ENCODE results near the gene DIDO1.
A peak's percentile ranks its signal among the peaks of the same experiment; 100 is the strongest.

DIDO1 gene

DNA sequence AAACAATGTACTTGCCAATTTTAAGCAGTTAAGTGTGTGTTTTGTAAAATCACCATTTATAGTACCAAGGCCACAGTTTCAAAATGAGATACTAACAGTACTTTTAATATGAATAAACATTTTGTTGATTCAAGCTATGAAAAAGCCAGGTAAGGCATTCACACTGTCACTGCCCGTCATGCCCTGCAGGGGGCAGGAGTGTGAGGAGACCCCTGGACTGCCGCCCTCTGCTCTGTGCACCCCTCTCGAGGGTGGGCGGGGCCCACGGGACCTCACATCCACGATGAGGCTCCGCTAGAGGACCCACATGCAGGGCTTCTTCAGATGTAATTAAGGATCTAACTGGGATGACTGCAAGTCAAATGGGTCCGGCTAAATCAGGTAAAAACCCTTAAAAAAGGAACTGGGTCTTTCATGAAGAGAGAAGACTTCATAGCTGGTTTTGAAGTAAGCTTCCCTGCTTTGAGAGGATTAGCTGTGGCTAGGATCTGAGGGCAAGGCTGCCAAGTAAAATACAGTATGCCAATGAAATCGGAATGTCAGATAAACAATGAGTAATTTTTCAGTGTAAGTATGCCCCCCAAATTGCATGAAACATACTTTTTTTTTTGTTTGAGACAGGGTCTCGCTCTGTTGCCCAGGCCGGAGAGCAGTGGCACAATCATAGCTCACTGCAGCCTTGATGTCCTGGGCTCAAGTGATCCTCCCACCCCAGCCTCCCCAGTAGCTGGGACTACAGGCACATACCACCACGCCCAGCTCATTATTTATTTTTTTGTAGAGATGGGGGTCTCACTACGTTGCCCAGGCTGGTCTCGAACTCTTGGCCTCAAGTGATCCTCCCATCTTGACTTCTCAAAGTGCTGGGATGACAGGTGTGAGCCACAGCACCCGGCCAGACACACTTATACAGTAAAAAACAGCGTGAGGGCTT lies 18.7 kb downstream of the DIDO1 start:
- no peak for DNase-seq

DNA sequence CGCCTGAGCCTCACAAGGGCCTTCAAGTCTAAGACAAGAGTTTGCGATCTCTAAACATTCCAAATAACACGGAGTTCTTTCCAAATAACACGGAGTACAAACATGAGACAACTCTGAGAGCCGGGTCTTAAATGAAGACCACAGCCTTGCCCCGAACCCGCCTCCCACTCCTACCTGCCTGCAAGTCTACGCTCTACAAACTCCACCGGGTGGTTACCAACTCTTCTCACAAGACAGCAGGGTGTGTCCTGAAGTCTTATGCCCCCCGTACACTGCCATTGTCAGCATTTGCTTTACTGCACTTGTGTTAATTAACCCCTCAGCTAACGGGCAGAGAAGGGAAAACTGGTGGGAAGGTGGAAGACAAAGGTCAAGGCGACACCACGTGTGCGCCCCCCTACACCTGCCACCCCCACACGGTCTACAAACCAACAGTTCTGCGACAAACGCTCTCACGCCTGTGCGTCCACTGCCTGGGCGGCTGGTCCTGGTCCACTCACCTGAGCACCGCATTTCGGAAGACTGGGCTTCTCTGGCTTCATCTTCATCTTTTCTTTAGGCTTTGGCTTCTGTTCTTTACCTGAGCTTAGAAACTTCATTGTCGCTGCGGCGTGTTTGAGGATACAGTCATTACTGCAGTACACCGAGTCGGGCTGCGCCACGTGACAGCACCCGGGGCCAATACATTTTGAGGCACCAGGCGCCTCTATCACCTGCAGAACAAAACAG lies 19.5 kb downstream of the DIDO1 start:
- DNase-seq: no peak

DNA sequence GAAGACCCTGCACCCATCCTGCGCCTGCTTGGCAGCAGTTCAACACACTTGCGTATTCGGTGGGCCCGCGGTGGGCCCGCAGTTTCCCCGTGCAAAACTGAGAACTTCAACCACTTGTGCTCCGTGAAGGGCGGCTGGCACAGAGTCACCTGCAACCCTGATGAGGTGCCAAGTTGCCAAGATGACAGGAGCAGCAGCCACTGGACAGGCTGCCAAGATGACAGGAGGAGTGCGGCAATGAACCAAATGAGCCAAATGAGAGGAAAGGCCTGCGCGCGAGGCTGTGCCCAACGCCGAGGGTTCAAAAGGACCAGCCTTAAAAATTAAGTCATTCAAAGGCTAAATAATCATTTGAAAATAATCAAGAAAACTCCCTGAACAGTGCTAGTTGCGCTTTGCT lies 20.1 kb downstream of the DIDO1 start:
- DNase-seq: no peak

DNA sequence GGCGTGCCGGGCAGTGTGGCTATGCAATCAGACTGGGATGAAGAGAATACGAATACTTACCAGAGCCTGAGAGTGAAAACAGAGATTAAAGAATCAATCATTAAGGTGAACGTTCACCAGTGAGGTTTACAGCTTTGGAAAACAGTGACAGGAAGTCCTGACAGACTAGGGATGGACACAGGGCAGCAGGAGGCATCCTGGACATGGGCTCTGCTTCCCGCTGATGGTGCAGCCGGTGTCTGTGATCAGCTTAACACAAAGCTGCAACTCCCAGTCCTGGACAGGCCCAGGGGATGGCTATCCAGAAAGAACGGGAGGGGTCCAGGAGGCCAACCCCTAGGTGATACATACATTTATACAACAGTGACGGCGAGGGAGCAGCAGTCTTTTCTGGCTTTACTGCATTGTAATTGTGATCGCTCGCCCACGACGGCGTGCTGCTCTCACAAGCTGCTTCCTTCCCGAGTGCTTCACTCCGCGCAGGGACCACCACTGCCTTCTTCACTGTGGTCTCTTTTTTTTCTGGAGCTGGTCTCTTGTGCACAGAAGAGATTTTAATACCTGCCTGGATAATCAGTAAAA lies 20.7 kb downstream of the DIDO1 start:
- no peak for DNase-seq

DNA sequence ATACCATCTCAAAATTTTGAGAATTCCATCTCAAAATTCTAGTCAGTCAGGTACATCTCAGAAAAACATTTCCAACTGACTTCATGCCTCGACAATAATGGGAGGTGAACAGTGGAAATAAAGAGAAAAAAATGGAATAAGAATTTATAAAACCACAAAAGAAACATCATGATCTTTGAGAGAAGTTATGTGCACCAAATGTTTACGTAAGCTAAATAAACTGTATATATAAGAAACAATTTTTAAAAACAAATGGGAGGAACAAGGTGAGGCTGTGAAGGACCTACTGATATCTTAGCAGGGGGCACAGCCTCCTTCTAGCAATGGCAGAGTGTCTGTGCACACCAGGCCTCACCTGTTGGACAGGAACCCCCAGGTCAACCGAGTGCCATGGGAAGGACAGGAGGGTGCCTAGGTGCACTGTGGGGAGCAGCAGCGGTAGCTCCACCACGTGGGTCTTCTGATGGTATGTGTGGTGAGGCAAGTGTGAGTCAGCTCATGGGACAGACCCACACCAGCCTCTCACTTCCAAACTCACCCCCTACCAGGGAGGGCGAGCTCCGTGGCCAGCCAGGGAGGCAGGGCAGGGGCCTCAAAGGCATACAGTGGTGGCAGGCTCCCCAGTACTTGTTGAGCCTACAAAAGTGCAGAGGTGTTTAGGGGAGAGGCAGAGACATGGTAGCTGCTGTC lies 23.2 kb downstream of the DIDO1 start:
- no peak for DNase-seq

DNA sequence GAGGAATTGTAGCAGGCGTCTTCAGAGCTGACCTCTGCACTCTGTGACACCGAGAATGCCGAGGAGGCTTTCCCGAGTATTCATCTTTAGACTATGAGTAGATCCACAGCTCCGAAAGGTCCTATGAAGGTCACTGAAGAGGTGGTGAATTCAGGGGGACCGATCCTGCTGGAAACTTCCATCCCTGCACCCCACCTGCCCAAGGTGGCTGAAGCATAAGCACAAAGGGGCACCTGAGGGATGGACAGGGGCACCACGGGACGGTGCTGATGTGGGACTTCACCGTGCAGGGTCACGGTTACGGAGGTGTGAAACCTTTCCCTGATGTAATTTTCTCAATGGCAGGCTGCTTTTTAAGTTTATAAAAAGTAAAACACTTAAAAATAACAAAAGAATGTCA lies 24.4 kb downstream of the DIDO1 start:
- no peak for DNase-seq

DNA sequence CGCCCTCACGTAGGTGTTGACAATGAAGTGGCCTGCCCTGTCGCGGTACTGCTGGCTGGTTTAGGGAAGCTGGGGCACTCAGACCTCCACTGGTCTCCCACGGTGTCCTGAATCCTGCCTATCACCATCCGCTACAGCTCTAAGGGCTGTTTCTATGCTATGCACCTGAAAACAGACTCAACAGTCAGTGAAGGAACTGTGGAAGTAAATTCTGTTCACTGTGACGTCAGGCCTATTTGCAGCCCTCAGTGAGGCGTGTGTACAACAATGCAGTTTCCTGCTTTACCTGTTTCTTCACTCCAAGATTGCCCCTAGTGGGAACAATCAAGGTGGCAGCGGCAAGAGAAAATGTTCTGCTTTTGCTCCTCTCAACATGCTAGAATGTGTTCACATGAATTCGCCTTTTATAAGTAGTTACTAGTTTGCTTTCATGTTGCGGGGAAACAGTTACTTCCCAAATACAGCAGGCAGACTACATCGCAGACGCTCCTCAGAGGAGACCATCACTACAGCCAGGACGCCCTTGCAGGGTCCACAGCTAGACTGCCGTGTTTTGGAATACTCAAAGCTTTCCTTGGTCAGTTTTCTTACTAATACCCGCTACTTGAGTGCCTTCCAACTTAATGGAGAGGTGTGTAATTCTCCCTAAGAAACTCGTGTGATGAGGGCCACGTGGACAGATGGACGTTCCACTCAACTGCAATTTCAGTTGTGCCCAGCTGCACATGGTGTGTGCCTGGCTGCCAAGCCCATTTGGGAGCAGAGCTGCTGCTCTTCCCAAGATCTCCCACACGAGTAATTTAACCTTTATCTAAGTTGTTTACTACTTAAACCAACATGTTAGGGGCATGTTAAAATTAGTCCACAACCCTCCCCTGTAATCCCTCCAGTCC lies 25.4 kb downstream of the DIDO1 start:
- DNase-seq: no peak

DNA sequence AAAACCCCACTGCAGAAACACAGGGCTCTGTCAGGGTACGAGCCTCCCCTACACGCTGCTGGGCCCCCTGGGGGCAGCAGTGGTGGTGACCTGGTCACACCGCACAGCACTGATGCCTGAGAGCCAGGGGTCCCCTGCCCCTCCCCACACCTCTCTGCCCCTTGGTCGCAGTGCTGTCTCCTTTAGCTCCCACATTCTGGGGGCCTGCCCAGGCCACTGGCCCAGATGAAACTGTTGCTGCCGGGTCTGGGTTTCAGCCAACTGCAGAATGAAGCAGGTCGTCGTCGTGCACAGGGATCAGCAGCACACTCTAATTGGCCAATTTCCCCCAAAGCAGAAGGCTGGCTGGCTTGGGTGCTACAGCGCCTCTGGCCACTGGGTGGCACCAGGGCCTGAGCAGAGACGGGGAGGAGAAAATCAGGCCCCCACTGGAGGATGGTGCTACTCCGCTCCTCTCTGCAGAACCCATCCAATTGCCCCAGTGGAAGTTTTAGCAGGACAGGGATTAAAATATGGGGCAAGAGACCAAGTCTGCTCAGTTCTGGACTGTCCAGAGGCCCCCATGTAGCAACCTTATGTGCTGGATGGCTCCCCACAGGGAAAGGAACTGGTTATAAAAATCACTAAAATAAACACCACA lies 26.1 kb downstream of the DIDO1 start:
- DNase-seq: peak in 3 of 4 experiments; percentile 42 to 59 (median 43)

DNA sequence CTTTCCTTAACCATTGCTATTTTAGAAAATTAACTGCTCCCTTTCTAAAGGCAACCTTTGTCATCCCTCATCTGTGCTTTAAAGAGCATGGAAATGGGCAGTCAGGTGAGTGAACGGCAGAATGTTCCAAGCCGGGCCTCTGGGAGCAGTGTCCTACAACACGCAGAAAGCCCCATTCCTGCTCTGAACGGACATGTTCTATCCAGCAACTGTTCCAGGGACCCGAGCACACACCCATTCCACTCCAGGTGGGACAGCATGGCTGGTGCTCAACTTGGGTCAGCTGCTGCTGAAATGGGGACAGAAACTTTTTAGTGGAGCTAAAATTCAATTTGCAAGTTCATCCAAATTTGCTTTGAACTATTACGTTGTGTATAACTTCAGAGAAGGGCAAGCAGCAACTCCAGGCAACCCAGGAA lies 26.7 kb downstream of the DIDO1 start:
- no peak for DNase-seq

DNA sequence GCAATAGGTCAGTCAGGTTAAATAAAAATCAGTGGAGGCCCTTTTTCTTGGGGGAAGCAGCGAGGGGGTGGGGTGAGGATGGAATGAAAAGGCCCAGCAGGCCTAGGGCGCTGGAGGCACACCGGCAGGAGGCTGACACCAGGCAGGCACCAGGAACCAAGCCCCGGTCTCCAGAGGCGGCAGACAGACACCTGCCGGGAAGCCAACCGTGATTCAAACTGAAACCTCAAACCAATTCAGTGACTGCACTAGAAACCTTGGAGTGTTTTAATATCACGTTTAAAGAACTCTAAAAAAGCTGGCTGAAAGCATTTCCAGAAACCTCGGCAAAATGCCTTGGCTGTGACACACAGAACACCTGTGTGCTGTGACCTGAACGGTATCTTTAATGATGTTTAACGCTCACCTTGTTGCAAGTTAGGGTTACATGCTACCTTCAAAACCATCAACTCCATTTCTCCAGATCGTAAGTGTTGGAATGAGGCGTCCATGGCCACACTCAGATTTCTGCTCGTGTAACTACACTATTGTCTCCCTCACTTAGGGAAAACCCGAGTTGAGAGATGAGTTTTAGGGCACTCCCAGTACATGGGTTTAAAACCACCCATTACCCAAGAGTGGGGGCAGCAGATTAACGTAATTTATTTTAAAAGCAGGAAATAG lies 27.2 kb downstream of the DIDO1 start:
- no peak for DNase-seq

DNA sequence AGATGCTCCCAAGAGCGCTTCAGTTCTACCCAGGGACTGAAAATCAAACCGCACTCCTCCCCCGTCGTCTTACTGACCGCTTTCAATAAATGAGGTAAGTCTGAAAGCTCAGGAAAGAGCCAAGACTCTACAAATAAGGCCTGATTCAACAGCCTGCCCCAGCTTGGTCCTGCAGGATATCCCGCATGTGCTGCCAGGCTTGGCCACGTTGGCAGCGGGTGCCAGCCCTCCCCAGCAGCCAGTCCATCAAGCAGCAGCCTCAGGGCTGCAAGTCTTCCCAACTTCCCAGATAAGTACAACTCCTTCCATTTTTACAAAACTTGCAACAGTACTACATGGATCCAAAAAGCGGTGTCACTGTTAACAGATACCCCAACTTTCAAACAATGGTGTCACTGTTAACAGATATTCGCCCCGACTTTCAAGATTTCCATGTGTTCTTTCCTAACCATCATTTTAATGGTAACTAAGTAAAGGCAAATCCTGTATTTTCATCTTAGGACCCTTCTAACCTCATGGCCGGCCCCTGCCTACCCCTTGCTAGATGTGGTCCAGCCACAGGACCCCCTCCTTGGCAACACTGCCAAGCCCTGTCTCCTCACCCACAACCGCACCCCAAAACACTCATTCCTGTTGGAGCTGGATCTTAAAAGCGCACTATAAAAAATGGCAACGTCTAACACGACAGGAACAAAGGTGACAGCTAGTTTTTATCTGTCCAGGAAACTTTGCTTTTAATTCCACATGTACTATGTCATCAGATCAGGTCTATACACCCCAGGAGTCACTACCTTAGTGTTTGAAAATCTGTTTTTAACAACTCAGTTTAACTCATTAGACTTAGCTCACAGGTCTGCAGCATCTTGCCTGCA lies 28.0 kb downstream of the DIDO1 start:
- no peak for DNase-seq

DNA sequence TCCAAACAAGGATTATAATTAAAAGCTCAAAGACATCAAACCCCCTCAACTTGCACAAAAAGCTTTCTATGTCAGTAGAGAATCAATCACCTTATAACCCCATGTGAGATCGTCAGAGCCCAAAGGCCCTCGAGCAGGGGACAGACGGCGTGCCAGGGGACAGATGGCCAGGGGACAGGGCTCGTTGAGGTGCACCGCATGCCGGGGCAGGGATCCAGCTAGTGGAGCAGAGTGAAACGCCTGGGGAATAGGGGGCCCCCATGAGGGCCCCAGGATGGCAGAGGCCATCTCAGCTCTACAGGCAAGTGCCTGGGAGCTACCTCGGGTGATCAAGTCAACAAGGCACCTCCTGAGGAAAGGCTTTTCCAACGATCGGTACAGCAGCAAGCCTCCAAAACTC lies 28.6 kb downstream of the DIDO1 start:
- DNase-seq: no peak

DNA sequence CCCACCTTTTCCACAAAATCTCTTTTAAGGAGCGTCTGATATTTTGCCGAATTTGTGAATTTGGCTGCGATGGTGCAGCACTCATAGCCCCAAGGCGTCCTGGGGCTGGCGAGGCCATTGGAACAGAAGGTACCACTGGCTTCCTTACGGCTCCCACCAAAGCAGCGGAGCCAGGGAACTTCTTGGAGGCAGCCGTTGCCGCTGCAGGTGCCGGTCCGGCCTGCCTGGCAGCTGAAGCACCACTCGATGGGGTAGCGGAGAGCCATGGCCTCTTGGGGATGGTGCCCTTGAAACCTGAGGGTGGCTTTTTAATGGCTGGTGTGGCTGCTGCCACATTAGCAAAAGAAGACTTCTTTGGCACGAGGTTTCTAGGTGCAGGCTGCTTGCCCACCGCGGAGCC lies 29.8 kb downstream of the DIDO1 start:
- no peak for DNase-seq

DNA sequence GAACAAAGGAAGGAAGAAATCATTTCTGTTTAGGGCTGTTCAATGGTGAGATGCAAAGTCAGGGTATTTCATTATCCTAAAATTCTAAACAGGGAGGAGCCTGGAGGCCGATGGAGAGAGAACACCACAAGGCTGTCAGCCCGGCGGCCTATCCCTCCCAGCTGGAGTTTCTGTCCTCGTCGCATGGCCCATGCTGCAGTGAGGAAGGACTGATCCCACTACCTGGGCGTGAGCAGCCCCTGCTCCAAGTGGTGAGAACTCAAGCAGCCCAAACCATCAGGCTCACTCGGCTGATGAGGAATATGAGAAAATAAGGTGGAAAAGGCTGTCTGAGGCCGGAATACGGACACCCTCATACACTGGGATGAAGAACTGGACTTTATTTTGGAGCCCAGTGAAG lies 30.8 kb downstream of the DIDO1 start:
- no peak for DNase-seq

DNA sequence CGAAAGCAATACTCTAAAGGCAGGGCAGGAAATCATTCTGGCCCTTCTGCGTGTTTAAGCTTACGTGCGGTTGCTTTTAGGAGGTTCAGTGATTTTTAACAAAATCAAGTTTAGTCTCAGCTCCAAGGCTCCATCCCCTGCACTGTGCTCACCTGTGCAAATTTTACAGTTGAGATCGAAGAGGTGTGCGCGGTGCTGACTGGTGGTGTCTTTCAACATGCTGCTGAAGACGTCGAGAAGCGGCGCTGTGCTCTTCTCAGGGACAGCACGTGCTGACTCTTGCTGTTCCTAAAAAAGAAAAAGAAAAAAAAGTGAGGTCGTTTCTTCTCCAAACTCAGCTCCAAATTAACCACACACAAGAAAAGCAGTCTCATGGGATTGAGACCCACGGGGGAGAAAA lies 32.0 kb downstream of the DIDO1 start:
- no peak for DNase-seq

DNA sequence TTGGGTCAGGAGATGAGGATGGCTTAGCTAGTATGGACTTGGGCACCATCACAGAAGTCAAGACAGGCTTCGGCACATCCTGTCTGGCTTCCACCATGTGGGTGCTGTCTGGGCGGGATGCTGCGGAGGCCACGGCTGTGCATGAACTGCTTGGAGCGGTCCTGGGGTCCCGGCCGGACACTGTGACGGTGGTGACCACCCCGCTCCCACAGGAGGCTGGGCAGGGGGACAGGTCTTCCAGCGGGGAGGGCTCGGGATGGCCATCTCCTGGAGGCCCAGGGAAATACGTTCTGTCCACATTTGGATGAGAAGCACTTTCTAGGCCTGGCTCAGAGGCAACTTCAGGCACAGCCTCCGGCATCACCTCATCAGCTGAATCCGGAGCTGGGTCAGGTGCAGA lies 32.6 kb downstream of the DIDO1 start:
- DNase-seq: no peak

DNA sequence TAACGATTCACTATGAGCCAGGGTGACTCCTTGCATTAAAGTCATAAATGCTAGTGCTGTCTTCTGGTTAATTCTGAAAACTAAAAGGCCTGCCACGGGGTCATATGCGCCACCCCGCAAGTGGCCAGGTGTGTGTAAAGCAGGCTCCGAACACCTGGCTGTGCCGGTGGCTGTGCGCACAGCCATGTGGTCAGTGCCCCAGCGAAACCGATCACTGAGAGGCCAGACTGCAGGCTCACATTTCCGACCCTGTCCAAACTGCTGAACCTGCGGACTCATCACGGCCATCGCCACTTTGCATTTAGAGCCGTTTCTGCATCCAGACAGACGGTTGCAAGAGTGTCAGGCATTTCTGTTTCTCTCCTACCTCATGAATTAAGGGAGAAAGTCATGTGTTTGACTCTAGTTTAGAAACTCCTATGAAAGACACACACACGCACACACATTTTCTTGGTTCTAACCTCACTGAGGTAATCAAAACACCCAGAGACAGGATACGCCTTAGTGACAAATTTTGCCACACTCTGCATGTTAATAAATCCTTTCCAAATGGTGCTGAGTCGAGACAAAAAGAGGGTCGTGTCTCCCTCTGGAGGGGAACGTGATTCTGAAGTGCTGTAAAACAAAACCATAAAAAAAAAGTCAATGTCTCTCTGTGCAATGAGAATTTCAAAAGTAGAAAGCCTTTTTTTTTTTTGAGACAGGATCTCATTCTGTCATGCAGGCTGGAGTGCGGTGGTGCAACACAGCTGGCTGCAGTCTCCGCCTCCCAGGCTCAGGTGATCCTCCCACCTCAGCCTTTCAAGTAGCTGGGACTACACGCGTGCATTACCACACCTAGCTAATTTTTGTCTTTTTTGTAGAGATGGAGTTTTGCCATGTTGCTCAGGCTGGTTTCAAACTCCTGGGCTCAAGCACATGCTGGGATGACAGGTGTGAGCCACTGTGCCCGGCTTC lies 33.7 kb downstream of the DIDO1 start:
- DNase-seq: no peak

DNA sequence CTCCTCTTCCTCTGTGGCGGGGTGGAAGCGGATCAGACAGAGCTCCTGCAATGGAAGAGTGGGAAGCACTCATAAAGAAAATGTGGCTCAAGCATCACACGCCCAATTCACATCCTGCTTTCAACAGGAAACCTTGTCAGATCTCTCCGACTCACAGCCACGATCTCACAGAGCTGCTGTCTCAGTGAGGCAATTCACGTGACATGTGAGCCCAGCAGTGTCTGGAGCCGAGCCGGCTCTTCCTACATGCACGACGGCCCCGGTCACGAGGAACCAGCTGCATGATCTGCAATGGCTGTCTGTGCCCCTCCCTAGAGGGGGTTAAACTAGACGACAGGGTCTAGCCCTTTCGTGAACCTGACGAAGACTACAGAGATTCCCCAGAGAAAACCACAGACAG lies 35.2 kb downstream of the DIDO1 start:
- no peak for DNase-seq

DNA sequence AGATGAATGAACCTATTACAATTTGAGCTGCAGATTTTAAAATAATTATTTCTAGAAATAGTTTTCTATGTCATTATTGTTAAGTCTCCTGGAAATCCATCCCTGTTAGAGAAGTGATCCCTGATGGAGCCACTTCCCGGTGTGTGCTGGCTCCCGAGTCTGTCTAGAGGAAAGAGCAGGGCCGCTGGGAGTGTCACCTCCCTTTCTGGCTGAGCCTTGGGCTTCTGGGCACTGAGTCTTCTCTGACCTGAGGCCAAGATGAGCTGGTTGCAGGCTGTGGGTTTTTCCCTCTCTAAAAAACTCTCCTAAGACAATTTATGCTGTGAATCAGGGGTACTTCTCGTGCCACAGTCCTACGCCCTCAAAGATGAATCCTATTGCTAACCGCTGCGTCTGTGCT lies 35.9 kb downstream of the DIDO1 start:
- DNase-seq: no peak
